Calu3 (cell line): ENCODE measurements around the gene MED27. TPM values are rescaled to one million over a fixed set of nuclear protein-coding genes. Genes with fewer than 3 reads are reported as not detected.

ENCODE experiments used
- BruUV-seq: library from RNA; stranded (reverse); fragments of 400-500 nt; replicated peaks from 2 replicates; lab custom pipeline; 2021; lab: Mats Ljungman, UMichigan
- CTCF ChIA-PET: fragments of 300-600 bp; sonication (Branson Sonifier 250); formaldehyde crosslinking; loops from one replicate; lab custom pipeline; 2022; ENCODE audit warnings: antibody characterized with exemption; lab: Charles Lee
- DNase-seq: peaks from one replicate; pipeline ENCODE4 v3.0.0; 2022
- H3K27ac Mint-ChIP-seq: one replicate; pipeline ENCODE4 v1.8.0; 2022; ENCODE audit warnings: mixed read lengths; ENCODE audit not compliant: unreplicated experiment
- H3K27me3 Mint-ChIP-seq: one replicate; pipeline ENCODE4 v1.8.0; 2022; ENCODE audit warnings: mixed read lengths; ENCODE audit not compliant: unreplicated experiment
- H3K36me3 Mint-ChIP-seq: one replicate; pipeline ENCODE4 v1.8.0; 2022; ENCODE audit warnings: mild to moderate bottlenecking, moderate library complexity, mixed read lengths; ENCODE audit not compliant: insufficient read depth, unreplicated experiment
- H3K4me1 Mint-ChIP-seq: one replicate; pipeline ENCODE4 v1.8.0; 2022; ENCODE audit warnings: mild to moderate bottlenecking, low read depth, mixed read lengths; ENCODE audit not compliant: unreplicated experiment
- H3K4me3 Mint-ChIP-seq: one replicate; pipeline ENCODE4 v1.8.0; 2022; ENCODE audit warnings: mild to moderate bottlenecking, low read depth, moderate library complexity, mixed read lengths; ENCODE audit not compliant: unreplicated experiment
- H3K9me3 Mint-ChIP-seq: one replicate; pipeline ENCODE4 v1.8.0; 2022; ENCODE audit warnings: low read depth, mixed read lengths; ENCODE audit not compliant: unreplicated experiment
- CTCF ChIP-seq: fragments of 200-600 bp; IDR thresholded peaks from one replicate; pipeline ENCODE4 v1.8.0; 2022; ENCODE audit warnings: antibody characterized with exemption; ENCODE audit not compliant: unreplicated experiment
- intact Hi-C: fragments of 100-400 bp; cut with micrococcal nuclease; formaldehyde crosslinking; loops from one replicate; pipeline ENCODE4 v1.10.0; 2022; ENCODE audit not compliant: unreplicated experiment
- total RNA-seq: library from RNA; stranded (reverse); gene quantifications from 2 replicates; pipeline ENCODE4 v1.2.3, GENCODE V29; 2022

Gene MED27
- total RNA-seq, 1 experiment from 2014 or later, result 19.3 TPM

- no peak overlapping the region for H3K27ac Mint-ChIP-seq
- H3K4me1 Mint-ChIP-seq, result no peaks in the 10 kb centered on the region
- no peak overlapping the region for H3K4me3 Mint-ChIP-seq
- H3K27me3 Mint-ChIP-seq, result no peaks in the 10 kb centered on the region
- intact Hi-C loops, result no loop called here
- no TSS peak for BruUV-seq
- no peak for TF ChIP-seq CTCF
- no peak for DNase-seq
- no peaks in the 10 kb centered on the region for H3K9me3 Mint-ChIP-seq
- CTCF ChIA-PET, result no interaction called here
- H3K36me3 Mint-ChIP-seq, result no peaks in the 10 kb centered on the region
Measured at GRCh38 chr9:131982102-131982501, 97.6 kb downstream of the MED27 start.

- Mint-ChIP-seq H3K4me1 (no peaks in the 10 kb centered on the region), H3K27ac (no peak overlapping the region), H3K36me3 (no peaks in the 10 kb centered on the region), H3K9me3 (no peaks in the 10 kb centered on the region), H3K27me3 (no peaks in the 10 kb centered on the region), H3K4me3 (no peak overlapping the region)
- CTCF ChIA-PET, result no interaction called here
- TF ChIP-seq CTCF, result no peak
- DNase-seq, result no peak
- BruUV-seq, result no TSS peak
- intact Hi-C loops, result no loop called here
Measured at GRCh38 chr9:131981116-131981776, 98.4 kb downstream of the MED27 start.

GRCh38 chr9:131980267-131981016, 99.2 kb downstream of the MED27 start:
- H3K4me3 Mint-ChIP-seq, result no peak overlapping the region
- intact Hi-C loops, result no loop called here
- BruUV-seq, result no TSS peak
- H3K9me3 Mint-ChIP-seq, result no peaks in the 10 kb centered on the region
- H3K36me3 Mint-ChIP-seq, result no peaks in the 10 kb centered on the region
- CTCF ChIA-PET, result interaction anchor here (0.6 kb wide), 1 partner anchor 455 kb away, joined by 8 read pairs; no protein-coding TSS in a partner anchor
- DNase-seq, result no peak
- TF ChIP-seq CTCF, result no peak
- no peaks in the 10 kb centered on the region for H3K4me1 Mint-ChIP-seq
- no peak overlapping the region for H3K27ac Mint-ChIP-seq
- no peaks in the 10 kb centered on the region for H3K27me3 Mint-ChIP-seq

GRCh38 chr9:131977109-131977838, 102.4 kb downstream of the MED27 start:
- CTCF ChIA-PET, result no interaction called here
- intact Hi-C loops, result no loop called here
- Mint-ChIP-seq H3K9me3 (no peaks in the 10 kb centered on the region), H3K36me3 (no peaks in the 10 kb centered on the region), H3K27me3 (no peaks in the 10 kb centered on the region), H3K4me3 (no peak overlapping the region), H3K4me1 (no peaks in the 10 kb centered on the region), H3K27ac (no peak overlapping the region)
- BruUV-seq, result no TSS peak
- DNase-seq, result no peak
- no peak for TF ChIP-seq CTCF
